OCI-LY1 (cell line): ENCODE data around the gene ESR2.

Experiments
- H2AFZ ChIP-seq: fragments of 200-600 bp; sonication (generic), shearing (Covaris generic); 2 replicates; pipeline ENCODE4 v1.6.0; 2014; ENCODE audit warnings: antibody characterized with exemption, mild to moderate bottlenecking, low read length
- H3F3A ChIP-seq: fragments of 200-600 bp; sonication (generic), shearing (Covaris generic); 2 replicates; pipeline ENCODE4 v1.6.0; 2014; ENCODE audit warnings: mild to moderate bottlenecking, antibody characterized with exemption, low read length, moderate library complexity; ENCODE audit not compliant: insufficient read depth
- H3K27ac ChIP-seq: fragments of 200-600 bp; sonication (generic); 2 replicates; pipeline ENCODE4 v1.5.1; 2014; ENCODE audit warnings: low read length, mixed run types, mild to moderate bottlenecking, low read depth; ENCODE audit not compliant: poor library complexity, severe bottlenecking
- H3K27me3 ChIP-seq: fragments of 200-600 bp; sonication (generic); 2 replicates; pipeline ENCODE4 v1.6.0; 2014; ENCODE audit warnings: antibody characterized with exemption, mild to moderate bottlenecking, low read length, moderate library complexity; ENCODE audit not compliant: insufficient read depth
- H3K36me3 ChIP-seq: fragments of 200-600 bp; sonication (generic); 2 replicates; pipeline ENCODE4 v1.6.1; 2014; ENCODE audit warnings: mild to moderate bottlenecking, antibody characterized with exemption, low read length, moderate library complexity, mixed read lengths; ENCODE audit not compliant: insufficient read depth
- H3K4me1 ChIP-seq: fragments of 200-600 bp; sonication (generic); 2 replicates; pipeline ENCODE4 v1.5.1; 2014; ENCODE audit warnings: mild to moderate bottlenecking, low read length, moderate library complexity; ENCODE audit not compliant: insufficient read depth, severe bottlenecking
- H3K4me2 ChIP-seq: fragments of 200-600 bp; sonication (generic), shearing (Covaris generic); 2 replicates; pipeline ENCODE4 v1.6.1; 2014; ENCODE audit warnings: low read length
- H3K4me3 ChIP-seq: fragments of 200-600 bp; sonication (generic); 2 replicates; pipeline ENCODE4 v1.5.1; 2014; ENCODE audit warnings: low read length, low read depth, mild to moderate bottlenecking, mixed read lengths; ENCODE audit not compliant: poor library complexity, severe bottlenecking
- H3K79me2 ChIP-seq: fragments of 200-600 bp; shearing (Covaris generic); 2 replicates; pipeline ENCODE4 v1.6.1; 2016; ENCODE audit warnings: mixed run types, low read length, mixed read lengths; ENCODE audit not compliant: insufficient read depth
- H3K9ac ChIP-seq: fragments of 200-600 bp; sonication (generic), shearing (Covaris generic); 2 replicates; pipeline ENCODE4 v1.6.1; 2014; ENCODE audit warnings: mild to moderate bottlenecking, low read length, mixed read lengths
- H3K9me2 ChIP-seq: fragments of 200-600 bp; sonication (generic), shearing (Covaris generic); 2 replicates; pipeline ENCODE4 v1.6.1; 2014; ENCODE audit warnings: low read depth, mild to moderate bottlenecking, low read length, mixed read lengths
- H3K9me3 ChIP-seq: fragments of 200-600 bp; shearing (Covaris generic); 2 replicates; pipeline ENCODE4 v1.6.1; 2014; ENCODE audit warnings: low read length, mixed read lengths
- H4K20me1 ChIP-seq: fragments of 200-600 bp; sonication (generic), shearing (Covaris generic); 2 replicates; pipeline ENCODE4 v1.6.0; 2016; ENCODE audit warnings: mild to moderate bottlenecking, low read length; ENCODE audit not compliant: insufficient read depth
- CTCF ChIP-seq: fragments of 200-600 bp; sonication (generic), shearing (Covaris generic); IDR thresholded peaks from 2 replicates; pipeline ENCODE4 v1.5.1; 2017; ENCODE audit warnings: mild to moderate bottlenecking, antibody characterized with exemption, low read length, moderate library complexity, mixed read lengths
- EZH2 ChIP-seq: fragments of 200-600 bp; sonication (generic), shearing (Covaris generic); IDR thresholded peaks from 2 replicates; pipeline ENCODE4 v1.8.0; 2017; ENCODE audit warnings: borderline replicate concordance, mixed run types, mild to moderate bottlenecking, antibody characterized with exemption, low read length, moderate library complexity, mixed read lengths

ESR2 gene

GRCh38 chr14:64272019-64272418 is 22.2 kb downstream of the ESR2 start:
- Histone ChIP-seq H2AFZ (no peak overlapping the region), H3K79me2 (no peaks in the 10 kb centered on the region), H3K4me1 (no peaks in the 10 kb centered on the region), H3K36me3 (peaks cover 48% of the 10 kb centered on the region), H4K20me1 (no peaks in the 10 kb centered on the region), H3K9ac (no peak overlapping the region), H3K4me2 (no peak overlapping the region), H3K4me3 (no peak overlapping the region), H3K9me3 (no peaks in the 10 kb centered on the region), H3F3A (no peaks in the 10 kb centered on the region), H3K27ac (no peak overlapping the region), H3K9me2 (no peaks in the 10 kb centered on the region), H3K27me3 (no peaks in the 10 kb centered on the region)
- TF ChIP-seq EZH2 = no peak
- no peak for TF ChIP-seq CTCF

GRCh38 chr14:64266239-64266638 is 27.9 kb downstream of the ESR2 start:
- no peaks in the 10 kb centered on the region for H3F3A ChIP-seq

GRCh38 chr14:64265222-64265621 is 28.9 kb downstream of the ESR2 start:
- H4K20me1 ChIP-seq = no peaks in the 10 kb centered on the region
- no peaks in the 10 kb centered on the region for H3F3A ChIP-seq
- no peaks in the 10 kb centered on the region for H3K79me2 ChIP-seq
- TF ChIP-seq CTCF = no peak
- TF ChIP-seq EZH2 = no peak
- no peaks in the 10 kb centered on the region for H3K9me2 ChIP-seq
- H3K27ac ChIP-seq = peak overlapping the region; percentile 44
- H3K9me3 ChIP-seq = no peaks in the 10 kb centered on the region
- peaks cover 30% of the 10 kb centered on the region for H3K36me3 ChIP-seq
- H3K4me1 ChIP-seq = peaks cover 17% of the 10 kb centered on the region
- no peak overlapping the region for H3K9ac ChIP-seq
- no peak overlapping the region for H3K4me3 ChIP-seq
- H3K27me3 ChIP-seq = no peaks in the 10 kb centered on the region
- no peak overlapping the region for H2AFZ ChIP-seq
- no peak overlapping the region for H3K4me2 ChIP-seq

More at GRCh38 chr14:64266239-64266638, 27.9 kb downstream of the ESR2 start:
- TF ChIP-seq CTCF (no peak), EZH2 (no peak)
- Histone ChIP-seq H2AFZ (no peak overlapping the region), H3K27ac (peak overlapping the region; percentile 8), H3K4me2 (no peak overlapping the region), H3K79me2 (no peaks in the 10 kb centered on the region), H4K20me1 (no peaks in the 10 kb centered on the region), H3K4me1 (peaks cover 17% of the 10 kb centered on the region), H3K4me3 (no peak overlapping the region), H3K9ac (no peak overlapping the region), H3K9me2 (no peaks in the 10 kb centered on the region), H3K27me3 (no peaks in the 10 kb centered on the region), H3K36me3 (peaks cover 25% of the 10 kb centered on the region), H3K9me3 (no peaks in the 10 kb centered on the region)
